ENCODE measurements around the gene TBXAS1.

DNA sequence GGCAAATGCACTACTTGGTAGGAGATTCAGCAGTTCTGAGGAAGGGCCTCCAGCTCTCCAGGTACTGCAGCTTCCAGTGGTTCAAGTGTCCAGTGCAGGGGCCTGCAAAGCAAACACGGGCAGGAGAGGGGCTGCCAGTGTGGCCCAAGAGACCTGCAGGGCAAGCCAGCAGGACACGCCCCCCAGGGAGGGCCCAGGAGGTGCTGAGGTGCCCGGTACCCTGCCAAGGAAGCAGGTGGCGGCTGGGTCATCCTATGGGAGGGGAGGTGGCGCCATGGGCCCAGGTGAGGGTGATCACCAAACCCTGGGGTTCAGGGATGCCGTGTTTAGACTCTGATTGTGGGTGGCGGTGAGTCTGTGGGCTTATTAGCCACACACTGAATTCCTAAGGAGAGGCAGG, 188.0 kb downstream of the TBXAS1 start:
- no peak for TF ChIP-seq POLR2A (IDR thresholded peaks at IDR 0.05)
- TF ChIP-seq, protein P1, sequence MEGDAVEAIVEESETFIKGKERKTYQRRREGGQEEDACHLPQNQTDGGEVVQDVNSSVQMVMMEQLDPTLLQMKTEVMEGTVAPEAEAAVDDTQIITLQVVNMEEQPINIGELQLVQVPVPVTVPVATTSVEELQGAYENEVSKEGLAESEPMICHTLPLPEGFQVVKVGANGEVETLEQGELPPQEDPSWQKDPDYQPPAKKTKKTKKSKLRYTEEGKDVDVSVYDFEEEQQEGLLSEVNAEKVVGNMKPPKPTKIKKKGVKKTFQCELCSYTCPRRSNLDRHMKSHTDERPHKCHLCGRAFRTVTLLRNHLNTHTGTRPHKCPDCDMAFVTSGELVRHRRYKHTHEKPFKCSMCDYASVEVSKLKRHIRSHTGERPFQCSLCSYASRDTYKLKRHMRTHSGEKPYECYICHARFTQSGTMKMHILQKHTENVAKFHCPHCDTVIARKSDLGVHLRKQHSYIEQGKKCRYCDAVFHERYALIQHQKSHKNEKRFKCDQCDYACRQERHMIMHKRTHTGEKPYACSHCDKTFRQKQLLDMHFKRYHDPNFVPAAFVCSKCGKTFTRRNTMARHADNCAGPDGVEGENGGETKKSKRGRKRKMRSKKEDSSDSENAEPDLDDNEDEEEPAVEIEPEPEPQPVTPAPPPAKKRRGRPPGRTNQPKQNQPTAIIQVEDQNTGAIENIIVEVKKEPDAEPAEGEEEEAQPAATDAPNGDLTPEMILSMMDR (IDR thresholded peaks at IDR 0.05): no peak
